ENCODE measurements around the gene JMJD1C.
A peak's percentile ranks its signal among the peaks of the same experiment; 100 is the strongest.
"Not testable (repeated sequence)": the region's sequence is repeated elsewhere in the genome, so short reads cannot be mapped to it uniquely, and the experiment has no call there.

The JMJD1C gene

DNA sequence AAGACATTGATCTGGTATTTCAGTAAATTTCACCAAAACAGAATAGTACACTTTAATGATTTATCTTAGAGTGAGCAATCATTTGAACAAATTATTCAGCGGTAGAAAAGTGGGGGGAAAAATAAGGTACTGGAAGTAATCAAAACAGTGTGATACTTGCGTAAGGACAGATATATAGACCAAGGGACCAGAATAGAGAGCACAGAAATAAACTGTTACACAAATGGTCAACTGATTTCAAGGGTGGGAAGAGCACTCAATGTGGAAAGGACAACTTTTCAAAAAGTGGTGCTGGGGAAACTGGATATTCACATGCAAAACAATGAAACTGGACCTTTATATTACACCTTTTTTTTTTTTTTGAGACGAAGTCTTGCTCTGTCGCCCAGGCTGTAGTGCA lies 212.7 kb downstream of the JMJD1C start:
- DNase-seq, result no peak

DNA sequence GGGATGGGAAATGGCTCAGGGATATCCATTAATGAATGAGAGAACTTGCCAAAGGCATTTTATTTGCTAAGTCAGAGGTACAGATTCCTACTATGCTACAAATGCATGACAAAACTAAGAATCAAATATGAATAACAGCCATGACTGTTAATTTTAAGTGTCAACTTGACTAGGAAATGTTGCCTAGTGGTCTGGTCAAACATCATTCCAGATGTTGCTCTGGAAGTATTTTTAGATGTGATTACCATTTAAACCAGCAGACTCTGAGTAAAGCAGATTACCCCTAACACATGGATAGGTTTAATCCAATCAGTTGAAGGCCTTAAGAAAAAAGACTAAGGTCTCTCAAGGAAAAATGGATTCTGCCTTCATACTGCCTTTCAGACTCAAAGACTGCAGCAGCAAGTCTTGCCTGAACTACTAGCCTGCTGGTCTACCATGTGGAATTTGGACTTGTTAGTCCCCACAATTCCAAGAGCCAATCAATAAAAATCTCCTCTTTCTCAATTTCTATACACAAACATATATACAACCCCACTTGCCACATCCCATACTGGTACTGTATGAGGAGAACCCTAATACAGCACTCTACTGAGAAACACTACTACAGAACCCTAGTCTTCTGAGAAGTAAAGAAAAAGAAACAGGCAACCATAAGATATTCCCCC lies 213.5 kb downstream of the JMJD1C start:
- no peak for DNase-seq

DNA sequence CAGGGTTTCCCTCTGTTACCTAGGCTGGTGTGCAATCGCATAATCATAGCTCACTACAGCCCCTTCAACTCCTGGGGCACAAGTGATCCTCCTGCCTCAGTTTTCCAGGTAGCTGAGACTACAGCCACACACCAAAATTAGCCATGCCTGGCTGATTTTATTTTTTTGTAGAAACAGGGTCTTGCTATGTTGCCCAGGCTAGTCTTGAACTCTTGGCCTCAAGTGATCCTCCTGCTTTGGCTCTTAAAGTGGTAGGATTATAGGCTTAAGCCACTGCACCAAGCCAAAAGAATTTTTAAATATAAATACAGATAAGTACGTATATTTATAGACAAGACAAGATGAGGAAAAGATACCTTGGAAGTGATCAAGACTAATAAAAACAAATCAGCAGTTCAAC lies 215.7 kb downstream of the JMJD1C start:
- DNase-seq, result no peak

DNA sequence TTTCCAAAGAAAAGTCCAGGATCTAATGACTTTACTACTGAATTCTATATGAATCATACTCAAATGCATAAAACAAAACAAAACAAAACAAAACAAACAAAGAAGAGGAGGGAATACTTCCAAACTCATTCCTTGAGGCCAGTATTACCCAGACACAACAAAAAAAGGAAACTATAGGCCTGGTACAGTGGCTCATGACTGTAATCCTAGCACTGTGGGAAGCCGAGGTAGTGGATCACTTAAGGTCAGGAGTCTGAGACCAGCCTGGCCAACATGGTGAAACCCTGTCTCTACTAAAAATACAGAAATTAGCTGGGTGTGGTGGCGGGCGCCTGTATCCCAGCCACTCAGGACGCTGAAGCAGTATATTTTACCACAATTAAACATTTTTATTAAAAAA lies 218.0 kb downstream of the JMJD1C start:
- no peak for DNase-seq

DNA sequence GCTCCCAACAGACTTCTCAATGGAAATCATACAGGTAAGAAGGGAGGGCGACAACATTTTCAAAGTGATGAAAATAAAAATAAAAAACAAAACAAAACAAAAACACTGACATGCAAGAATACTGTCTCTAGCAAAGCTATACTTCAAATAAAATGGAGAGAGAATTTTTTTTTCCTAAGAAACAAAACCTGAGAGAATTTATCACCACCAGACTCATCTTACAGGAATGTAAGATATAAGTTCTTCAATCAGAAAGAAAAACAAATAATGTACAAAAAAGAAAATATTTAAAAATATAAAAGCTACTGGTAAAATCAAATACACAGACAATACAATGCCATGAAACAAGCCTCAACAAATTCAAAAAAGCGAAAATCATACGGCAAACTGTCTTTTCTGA lies 219.4 kb downstream of the JMJD1C start:
- no peak for DNase-seq

DNA sequence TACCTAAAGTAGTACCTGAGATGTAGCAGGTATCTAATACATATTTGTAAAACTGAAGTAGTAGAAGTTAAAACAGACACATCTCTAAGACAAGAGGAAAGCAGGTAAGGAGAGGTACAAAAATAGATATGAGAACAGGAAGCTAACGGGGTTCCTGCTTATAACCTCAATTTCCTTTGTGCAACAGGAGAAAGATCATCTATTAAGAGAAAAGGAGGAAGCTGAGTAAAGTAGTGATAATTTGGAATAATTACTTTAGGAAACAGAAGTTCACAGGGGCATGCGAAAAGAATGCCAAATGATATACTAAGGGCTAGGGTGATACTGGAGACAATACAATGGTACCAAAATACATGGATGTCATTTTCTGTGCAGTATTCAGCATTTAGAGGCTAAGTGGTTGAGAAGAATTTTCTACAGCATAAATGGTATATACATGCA lies 223.9 kb downstream of the JMJD1C start:
- DNase-seq, result no peak

DNA sequence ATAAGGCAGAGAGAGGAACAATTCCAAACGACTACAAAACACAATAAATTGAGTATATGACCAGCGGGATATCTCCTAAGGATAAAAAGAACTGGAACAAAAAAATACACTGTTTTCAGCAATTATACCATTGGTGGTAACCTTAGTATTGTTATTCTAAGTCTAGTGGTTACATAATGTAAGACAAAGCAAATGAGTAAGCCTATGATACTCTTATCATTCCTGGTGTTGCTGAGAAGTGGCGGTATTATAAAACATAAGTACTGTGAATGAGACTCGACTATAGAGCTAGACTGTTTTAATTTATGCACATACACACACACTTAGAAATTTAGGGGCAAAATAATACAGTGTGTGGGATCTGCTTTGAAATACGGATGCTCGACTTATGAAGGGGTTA lies 225.0 kb downstream of the JMJD1C start:
- DNase-seq, result no peak

DNA sequence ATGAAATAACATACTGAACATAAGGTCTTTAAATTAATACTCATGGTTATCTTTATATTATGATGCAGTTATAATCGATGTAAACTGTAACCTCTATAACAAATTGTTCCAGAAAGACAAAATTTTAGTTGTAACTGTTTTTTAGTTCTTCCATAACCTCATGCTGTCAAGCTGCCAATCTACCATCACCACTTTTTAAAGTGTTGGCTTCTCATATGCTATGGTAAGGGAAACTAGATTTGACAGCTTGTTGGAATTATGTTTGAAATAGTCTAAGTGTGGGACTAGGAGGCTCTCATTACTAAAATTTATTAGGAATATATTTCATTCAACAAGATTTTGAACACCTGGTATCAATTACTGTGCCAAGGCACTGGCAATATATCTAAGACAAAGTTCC lies 227.3 kb downstream of the JMJD1C start:
- DNase-seq, result no peak

DNA sequence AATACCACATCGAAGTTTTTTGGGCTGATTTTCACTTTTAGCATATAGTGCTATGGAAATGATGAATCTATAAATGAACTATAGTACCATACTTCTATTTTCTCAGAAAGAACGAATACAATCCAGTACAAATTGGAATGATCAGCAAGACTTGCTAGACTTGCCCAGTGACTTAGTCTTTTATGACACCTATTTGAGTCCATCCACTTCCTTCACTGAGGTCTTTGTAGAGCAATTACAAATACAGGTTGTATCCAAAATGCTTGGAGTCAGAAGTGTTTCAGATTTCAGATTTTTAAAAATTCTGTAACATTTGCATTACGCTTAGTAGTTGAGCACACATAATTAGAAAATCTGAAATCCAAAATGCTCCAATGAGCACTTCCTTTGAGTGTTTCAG lies 228.4 kb downstream of the JMJD1C start:
- DNase-seq, result no peak

DNA sequence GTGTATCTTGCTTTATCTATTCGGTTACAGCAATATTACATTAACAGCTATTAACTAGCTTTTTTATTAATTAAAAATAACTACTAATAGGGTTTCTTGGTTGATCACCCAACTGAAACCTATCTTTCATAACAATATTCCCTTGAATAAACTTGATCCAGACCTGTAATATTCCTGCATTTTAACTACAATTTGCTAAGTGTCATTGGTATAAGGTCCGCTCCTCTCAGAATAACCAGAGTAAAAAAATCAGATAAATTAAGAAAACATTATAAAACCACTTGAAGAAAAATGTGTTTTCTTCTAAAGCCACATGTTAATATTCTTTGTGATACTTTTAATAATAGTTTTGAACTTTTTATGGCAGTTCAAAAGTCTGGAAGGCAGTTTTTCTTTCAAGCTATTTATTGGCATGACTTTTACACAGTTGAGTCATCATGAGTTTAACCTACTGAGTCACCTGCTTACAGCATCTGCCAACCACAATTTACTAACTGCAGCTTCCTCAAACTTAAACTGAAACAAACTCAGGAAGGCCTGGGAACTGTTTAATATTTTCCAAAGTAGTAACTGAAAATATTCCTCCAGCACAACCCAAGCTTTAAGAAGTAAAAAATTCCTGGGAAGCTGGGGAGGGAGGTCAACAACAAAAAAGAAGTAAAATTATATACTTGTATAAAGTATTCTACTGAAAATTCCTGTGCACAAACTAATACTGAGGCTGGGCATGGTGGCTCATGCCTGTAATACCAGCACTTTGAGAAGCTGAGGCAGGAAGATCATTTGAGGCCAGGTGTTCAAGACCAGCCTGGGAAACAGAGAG lies 229.5 kb downstream of the JMJD1C start:
- DNase-seq, result no peak

DNA sequence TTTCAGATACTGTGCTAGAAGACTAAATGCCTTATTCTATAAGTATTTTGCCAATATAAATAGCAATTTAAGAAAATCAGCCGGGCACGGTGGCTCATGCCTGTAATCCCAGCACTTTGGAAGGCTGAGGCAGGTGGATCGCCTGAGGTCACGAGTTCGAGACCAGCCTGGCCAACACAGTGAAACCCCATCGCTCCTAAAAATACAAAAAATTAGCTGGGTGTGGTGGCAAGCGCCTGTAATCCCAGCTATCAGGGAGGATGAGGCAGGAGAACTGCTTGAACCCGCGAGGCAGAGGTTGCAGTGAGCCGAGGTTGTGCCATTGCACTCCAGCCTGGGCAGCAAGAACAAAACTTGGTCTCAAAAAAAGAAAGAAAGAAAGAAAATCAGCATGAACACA lies 230.6 kb downstream of the JMJD1C start:
- DNase-seq, result not testable (repeated sequence)

DNA sequence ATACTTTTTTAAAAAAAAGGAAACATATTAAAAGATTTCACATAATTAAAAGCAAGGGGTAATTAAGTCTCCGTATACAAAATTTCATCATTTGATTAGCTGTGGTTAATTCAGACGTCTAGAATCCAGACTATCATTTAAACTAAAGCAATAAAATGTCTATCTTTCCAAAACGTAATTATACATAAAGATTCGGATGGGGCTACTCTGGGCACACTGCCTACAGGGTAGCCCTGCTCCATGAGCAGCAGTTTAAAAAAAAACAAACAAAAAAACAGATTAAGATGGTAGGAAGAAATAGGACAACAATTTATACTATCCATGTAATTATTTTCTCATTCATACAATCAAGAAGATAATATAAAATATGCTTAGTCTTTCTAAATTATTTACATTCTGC lies 236.6 kb downstream of the JMJD1C start:
- no peak for DNase-seq

DNA sequence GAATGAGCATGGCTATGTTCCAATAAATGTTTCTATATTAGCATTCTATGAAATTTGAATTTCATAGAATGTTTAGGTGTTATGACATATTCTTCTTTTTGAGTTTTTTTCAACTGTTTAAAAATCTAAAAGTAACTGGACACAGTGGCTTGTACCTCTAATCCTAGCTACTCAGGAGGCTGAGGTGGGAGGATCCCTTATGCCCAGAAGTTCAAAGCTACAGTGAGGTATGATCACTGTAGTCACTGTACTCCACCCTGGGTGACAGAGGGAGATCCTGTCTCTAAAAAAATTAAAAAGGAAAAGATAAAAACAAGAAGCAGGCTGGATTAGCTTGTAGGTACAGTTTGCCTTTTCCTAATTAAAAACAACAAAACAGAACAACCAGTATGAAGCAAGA lies 237.5 kb downstream of the JMJD1C start:
- no peak for DNase-seq

DNA sequence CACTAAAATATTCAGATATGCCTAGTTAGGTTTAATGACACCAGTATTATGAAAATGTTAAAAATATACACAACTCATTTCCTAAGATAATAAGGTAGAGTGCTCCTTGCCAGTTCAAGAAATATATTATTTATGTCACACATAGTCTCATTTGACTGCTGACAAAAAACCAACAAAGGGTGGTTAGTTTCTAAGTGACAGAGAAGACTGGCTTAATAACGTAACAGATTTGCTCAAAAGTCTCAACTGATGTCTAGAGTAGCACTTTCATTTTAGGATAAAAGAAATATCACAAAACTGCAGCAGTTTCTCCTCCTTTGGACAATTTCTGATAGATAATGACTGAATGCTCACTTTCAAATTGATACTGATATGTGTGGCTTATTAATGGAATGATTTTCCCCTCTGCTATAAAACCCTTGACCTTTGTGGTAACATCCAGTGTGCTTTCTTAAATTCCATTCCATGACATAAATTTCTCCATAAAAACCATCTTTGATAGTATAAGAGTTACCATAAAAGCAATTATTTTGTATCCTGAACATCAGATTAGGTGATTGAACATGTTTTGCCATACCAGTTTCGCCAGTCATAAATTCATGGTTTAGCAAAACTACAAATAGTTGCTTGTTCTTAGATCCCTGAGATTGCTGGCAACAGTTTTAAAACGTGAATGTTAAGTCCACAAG lies 238.4 kb downstream of the JMJD1C start:
- DNase-seq, result no peak

DNA sequence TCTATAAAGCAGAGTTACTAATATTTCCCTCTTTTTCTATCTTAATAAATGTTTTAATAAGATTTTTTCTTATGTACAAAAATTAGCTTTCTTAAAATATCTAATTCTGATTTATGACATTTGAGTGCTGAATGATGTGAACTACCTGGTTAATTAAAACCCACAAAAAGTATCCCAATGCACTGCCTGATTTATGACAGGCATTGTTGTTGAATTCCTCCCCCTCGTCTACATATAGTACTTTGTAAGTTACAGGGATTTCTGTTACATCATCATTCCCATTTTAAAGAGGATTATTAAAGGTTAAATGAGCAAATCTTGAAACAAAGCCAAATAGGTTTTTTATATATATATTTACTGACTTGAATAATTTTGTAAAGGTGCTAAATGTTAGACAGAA lies 241.5 kb downstream of the JMJD1C start:
- no peak for DNase-seq

DNA sequence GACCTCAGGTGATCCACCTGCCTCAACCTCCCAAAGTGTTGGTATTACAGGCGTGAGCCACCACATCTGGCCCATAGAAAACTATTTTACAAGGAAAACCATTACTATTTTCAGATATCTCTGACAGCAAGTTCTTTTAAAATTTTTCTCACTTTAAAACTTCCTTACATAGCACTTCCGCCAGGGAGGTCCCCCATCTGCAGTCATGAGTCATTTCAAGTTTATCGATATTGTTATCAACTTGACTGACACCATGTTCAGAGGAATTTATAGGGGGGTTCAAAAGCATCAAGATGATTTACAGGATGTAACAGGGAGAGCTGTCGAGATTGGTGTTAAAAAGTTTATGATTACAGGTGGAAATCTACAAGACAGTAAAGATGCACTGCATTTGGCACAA lies 243.8 kb downstream of the JMJD1C start:
- no peak for DNase-seq

DNA sequence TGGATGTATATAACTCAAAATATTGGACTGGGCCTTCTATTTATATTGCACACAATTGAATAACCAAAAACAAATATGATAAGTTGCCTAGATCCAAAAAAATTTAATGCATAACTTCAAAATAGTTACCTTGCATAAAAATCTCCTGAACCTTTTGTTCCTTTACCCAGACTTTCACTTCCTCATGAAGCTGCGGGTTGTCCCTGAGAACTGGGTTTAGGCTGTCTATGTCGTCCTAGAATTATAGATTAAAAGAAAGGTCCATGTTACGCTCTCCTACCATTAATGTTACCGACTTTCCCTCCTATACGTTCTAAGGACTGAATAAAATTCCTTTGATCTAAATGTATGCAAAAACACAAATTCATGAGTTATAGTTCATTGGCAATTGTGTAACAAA lies 246.0 kb downstream of the JMJD1C start:
- DNase-seq, result no peak

DNA sequence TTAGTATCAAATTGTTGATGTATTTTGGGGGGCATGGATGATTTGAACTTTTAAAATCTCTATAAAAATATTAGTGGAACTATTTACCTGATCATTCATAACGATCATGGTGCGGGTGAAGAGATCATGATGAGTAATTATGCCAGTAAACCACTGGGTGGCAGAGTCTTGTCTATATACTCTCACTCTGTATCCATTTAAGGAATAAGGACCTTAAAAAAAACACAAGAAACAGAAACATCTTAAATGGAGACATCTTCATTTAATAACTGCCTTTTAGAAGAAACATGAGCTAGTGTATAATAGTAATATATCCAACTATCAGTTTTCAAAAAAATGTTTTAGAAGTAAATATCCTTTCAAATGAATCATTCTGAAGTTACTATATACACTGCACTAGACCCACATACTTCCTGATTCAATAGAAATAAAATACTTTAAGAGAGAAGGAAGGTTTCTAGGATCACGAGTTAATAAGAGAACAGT lies 248.6 kb downstream of the JMJD1C start:
- DNase-seq, result peak; percentile 27

DNA sequence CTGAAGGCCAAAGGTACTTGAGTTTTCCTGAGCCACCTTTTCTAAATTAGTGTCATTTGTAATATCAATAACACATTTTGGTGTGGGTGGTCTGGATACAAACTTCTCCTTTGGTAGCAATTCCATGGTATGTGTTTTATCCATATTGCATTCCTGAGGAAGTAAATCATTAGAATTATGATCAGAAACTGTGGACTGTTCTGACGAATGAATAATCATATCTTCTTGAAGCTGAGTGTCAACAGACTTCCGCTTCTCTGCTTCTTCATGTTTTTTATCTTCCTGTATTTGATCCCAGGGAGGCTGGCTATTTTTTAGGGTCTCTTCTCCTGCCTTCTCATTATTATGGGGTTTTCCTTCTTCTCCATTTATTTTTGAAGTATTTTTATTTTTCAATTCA lies 251.2 kb downstream of the JMJD1C start:
- DNase-seq, result no peak

DNA sequence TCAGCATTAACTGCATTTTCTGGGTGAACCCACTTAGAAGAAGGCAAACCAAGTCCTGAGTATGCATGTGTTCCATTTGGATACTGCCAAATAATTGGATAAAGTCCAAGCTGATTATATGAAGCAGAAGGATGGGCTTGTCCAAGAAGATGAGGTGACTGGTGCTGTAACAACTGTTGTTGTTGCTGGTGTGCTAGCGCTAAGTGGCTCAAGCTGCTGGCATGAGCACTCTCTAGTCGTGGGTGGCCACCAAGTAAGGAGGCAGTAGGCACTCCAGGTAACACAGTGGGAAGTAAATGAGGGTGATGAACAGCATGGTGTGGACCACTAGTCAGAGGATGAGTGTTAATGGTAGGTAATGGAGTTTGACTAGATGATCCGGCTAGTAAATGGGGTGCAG lies 252.3 kb downstream of the JMJD1C start:
- no peak for DNase-seq

DNA sequence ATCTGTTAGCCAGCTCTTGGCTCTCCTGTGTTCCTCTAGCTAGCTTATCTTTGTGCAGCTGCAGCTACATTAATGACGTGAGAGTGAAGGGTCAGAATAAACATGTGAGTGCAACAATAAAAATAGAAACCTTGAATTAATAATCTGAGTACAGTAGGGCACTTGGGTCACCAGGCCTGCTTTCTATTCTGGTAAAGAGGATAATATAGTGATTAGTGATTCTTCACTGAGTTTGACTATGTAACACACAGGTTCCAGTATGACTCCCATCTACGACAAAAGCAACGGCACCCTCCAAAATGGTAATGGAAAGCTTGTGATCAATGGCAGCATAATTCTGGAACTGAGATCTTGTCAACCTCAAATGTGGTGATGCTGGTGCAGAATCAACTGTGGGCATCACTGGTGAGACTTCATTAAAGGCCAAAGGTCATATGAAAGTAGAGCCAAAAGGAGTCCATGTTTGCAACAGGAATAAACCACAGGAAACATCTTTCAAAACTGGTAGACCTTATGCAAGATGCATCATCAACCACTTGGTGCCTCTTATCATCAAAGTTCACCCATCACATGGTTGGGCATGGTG lies 255.1 kb downstream of the JMJD1C start:
- DNase-seq, result no peak

DNA sequence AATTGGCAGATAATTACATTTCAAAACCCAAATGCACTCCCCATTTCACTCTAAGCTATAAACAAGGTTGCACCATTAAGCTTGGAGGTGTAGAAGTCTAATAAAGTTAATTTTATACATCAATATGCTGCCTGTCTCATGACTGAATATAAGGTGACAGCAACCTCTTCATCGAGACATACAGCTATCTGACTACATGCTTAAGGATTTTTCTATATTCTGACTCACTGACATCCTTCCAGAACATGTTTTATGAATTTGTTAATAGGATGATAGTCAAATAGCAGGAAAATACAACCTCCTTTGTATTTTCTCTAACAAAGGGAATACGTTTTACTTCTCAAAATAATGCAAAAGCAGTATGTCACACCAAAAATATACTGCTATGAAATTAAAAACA lies 256.1 kb downstream of the JMJD1C start:
- no peak for DNase-seq

DNA sequence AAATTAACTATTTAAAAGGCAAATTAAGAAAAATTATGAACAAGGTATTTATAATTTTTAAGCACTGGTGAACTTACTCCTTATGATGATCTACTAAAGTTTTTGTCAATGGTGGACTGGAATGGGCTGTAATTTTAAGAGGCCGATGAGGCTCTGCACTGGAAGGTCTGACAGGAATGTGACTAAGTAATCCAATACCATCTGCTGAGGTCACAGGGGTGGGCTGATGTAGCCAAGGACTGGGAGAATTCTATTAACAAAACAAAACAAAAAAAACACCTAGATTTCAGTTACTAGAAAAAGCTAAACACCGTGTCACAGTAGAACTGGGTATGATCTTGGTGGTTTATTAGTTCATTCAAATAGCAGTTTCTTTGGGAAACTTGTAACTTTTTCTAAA lies 256.8 kb downstream of the JMJD1C start:
- DNase-seq, result no peak

All from DMS79 treated with DMSO at 0.1 percent for 48 hours (cell line).